Superior temporal gyrus (tissue), 1 donor: ENCODE data around the gene WDSUB1.

Source experiments
- DNase-seq: peaks from one replicate; pipeline ENCODE4 v3.0.0-alpha.2; 2016; ENCODE audit errors: extremely low spot score

The WDSUB1 gene

DNA sequence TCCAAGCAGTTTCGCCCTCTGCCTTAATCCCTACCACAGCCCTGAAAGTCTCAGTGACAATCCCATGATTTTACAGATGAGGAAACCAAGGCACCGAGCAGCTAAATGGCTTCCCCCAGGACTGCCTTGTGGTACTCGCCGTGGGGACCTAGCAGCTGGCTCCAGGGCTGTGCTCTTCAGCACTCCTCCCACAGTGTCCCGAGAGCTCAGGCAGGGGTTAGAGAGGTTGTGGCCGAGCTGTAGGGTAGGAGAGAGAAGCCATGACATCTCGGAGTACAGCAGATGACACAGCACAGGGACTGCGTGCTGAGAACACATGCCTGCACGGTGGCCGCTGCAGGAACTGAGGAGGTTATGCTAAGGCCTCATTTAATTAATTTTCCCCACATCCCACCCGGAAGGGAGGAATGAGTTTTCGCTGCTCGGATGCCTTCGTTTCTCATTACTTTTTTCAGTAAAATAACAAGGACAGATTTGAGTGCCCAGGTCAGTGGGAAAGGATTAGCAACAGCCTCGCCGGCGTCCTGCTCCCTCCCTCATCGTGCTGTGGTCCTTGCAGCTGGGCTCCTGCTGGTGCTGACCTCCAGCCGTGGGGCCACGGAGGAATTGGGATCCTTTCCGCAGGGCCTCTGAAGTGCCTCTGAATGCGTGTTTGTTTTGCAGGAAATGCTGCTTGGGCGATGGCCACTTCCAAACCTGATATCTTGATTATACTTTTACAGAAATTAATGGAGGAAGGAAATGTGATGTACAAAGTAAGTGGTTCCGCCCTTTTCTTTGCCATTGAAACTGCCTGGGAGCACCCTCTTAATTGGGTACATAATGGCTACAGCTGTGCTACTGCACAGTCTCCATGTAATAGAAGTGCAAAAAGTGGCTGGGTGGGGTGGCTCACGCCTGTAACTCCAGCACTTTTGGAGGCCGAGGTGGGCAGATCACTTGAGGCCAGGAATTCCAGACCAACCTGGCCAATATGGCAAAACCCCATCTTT is 61.2 kb downstream of the WDSUB1 start:
- DNase-seq, result no peak

DNA sequence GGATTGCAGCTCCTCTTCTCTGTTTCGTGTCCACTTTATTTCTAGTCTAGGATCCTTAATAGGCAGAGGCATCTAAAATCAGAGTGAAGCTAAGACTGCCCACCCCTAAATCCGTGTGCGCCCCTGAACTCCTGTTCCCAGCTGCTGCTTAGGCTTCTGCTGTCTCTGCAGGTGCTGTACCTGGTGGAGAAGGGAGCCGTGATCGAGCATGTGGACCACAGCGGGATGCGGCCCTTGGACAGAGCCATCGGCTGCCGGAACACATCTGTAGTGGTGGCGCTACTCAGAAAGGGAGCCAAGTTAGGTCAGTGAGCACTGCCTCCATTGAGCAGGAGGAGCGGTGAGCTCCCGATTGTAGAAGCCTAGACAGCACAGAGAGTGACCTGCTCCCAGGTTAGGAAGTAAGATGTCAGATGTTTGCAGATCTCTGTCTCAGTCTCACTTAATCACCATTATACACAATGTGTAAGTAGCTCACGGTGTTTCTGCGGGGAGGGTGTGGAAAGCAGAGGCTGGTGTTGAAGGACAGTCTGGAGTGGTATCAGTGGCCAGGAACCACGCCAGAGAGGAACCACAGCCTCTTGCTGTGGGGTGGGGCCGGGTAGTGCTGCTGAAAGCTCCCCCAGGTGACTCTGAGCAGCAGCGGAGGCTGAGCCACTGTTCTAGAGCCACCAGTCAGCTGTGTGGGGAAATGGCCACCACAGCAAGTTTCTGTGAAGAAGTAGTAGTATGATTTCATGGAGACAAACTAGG is 62.3 kb downstream of the WDSUB1 start:
- DNase-seq, result no peak

DNA sequence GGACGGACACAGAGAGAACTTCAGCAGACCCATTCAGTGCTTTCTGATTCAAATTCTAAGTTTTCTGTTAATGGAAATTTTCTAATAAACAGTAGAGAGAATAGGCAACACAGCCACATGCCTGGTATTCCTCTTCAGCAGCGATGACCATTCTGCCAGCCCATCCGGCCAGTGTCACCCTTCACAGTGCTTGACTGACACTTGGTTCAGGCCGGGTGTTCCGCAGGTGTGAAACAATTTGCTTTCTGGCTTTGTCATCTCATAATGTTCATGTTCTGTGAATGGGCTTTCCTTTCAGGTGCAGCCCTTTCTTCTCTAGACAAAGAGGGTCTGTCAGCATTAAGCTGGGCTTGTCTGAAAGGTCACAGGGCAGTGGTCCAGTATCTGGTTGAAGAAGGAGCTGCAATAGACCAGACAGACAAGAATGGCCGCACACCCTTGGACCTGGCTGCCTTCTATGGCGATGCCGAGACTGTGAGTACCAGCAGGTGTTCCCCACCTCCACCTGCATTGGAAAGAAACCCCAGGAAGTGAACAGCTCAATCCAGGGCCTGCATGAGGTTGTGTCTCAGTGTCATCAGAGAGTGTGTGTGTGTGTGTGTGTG is 67.0 kb downstream of the WDSUB1 start:
- DNase-seq, result no peak

DNA sequence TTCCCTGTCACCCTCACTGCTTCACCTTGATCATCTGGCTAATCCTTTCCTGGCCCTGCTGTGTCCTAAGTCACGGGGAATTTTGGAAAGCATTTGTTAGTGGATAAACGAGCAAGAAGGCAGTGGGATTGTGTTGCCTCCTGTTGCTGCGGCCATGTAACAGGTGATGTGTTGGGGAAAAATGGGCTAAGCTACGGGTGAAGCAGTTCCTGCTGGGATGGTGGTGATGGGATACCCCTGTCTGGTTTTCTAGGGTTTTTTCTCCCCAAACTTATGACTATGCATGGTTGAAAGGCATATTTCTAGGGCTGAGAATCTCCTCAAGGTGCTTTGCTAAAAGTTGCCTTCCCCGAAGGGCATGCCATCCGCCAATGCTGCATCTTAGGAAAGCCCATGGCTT is 68.1 kb downstream of the WDSUB1 start:
- no peak for DNase-seq

DNA sequence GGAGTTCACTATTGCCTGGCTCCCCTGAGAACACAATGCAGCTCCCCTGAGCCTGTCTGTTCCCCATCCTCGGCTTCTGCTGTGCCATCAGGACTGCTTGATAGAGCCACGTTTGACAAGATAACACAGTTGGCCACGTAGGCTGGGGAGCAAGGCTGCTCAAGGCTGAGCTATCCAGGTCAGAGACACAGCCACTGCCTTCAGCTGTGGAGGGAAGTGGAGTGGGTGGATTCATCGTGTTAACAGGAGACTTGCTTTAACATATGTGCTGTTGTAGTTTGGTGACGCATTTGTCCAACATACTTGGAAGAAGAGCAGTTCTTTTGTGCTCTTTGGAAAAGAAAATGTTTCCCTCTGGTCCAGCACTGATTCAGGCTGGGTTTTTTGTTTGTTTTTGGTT is 68.8 kb downstream of the WDSUB1 start:
- DNase-seq, result peak; percentile 61

DNA sequence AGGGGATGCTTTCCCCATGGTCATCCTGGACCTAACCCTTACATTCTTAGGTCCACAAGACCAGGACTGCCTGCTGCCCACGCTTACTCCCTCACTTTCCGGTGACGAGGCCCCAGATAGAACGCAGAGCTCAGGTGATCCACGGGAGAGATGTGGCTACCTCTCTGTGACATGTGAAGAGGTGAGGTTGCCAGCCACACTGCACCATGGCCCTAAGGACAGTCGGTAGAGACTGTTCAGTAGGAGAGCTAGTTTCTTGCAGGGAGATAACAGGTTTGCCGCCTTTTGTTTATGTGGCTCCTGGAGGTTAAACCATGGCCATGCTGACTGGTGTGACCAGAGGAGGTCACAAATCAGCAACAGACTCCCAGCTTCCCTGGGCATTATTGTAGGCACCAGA is 71.4 kb downstream of the WDSUB1 start:
- DNase-seq, result no peak

DNA sequence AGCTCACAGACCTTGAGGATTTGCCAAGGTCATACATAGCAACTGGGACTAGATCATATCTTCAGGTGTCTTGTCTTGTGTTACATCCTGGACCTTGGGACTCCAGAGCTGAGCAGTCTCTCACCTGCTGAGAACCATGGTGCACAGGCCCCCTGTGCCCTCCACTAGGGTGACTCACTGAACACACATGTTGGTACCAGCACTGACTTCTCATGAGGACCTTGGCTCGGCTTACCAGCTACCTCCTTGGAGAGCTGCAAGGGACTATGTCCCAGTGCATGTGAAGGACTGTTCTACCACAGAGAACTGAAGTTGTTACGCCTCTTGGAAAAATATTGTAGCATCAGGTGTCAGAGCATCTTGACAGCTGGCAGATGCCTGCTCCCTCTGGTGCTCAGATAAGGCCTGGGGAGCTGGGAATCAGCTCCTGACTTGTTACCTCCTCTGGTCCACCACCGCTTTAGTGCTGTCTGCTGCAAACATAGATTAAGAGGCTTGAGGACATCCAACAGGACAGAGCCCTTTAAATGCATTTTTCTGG is 72.1 kb downstream of the WDSUB1 start:
- no peak for DNase-seq

DNA sequence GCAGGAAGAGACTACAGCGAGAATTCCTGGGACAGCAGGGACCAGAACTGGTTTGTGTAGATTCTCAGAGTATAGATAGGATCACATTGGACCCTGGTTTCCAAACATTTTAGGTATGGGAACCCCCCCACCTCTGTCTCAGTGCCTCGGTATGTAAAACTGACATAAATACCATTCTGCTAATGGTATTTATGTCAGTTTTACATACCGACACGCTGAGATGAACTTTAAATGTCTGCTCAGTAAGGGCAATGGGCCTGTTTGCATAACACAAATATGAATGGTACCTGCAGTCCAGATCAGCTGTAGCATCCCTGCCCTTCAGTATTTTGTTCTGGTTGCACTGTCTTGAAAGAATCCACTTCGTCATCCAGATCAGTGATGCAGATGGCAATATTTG is 73.2 kb downstream of the WDSUB1 start:
- DNase-seq, result no peak

DNA sequence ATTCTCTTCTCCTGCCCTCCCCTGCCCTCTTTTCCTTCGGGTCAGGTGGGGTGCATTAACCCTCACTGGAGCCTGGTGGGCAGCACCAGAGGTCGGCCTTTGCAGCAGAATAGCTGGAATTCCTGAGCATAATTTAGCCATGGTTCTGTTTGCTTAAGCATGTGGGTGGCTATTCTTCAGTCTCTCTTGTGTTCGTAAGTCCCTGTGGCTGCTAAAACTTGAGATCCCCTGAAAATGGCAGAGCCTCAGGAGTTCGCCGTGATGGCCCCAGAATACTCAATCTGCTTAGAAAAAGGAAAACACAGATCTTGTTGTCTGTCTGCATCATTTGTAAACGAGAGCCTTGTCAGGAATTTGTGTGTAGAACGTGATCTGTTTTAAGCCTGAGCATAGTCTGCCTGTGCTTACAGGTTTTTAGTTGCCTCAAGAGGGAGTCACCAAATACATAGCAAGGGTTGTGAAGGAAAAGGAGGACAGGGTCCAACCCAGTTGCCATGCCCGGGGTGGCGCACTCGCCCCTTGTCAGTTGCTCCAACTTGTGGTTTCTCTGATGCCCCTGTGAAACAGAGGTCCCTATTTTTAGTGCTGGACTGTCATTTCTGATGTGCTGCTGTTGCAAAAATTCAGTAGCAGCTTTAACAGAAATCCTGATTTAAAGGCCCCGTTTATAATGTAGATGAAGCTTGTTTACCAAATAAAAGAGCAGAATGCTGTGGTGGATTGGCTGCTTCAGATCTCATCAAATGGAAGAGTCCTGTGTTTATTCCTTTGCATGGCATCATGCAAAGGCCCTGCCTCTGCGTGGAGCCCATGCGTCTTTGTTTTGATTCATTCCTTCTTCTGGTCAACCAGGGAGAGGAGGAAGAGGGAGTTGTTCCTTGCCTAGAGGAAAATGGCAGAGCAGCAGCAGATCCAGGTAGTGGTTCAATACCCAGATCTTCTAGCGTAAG is 74.8 kb downstream of the WDSUB1 start:
- DNase-seq, result peak; percentile 51

DNA sequence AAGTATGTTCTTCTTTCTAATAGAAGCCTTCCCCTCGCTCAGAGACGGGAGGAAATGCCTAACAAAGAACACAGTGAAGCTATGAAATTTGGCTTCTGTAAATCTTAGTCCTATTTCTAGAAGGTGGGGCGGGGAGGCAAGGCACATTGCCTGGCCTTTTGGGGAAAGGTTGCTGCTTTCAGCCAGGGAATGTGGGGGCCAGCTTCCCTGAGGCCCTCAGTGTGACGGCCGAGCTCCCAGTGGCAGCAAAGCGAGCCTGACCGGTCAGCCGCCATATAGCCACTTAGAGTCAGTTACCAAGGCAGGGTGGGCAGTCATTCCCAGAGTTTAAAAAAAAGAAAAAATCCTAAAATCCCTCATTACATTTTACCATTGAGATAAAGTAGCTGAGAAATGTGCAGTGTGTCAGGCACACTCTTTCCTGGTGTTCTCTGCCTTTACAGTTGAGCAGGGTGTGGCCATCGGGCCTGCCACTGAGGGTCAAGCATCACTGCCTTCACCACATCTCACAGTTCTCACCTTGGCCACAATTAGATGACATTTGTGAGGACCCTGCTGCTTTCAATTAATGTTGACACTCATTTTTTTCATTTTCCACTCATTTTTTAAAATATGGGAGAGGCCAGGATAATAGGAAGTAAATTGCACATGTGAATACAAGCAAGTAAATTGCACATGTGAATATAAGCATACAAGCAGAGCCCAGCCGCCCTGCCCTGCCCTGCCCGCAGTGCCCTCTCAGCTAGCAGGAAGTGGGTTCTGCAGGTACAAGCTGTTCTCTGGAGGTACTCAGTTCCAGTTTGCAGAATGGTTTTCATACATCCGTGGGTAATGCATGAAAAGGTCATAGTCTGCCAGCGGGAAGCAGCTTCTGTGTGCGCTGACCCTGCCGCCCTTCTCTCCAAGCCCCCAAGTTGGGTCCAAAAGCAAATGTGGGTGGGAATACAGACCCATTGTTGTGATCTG is 76.9 kb downstream of the WDSUB1 start:
- DNase-seq, result no peak

DNA sequence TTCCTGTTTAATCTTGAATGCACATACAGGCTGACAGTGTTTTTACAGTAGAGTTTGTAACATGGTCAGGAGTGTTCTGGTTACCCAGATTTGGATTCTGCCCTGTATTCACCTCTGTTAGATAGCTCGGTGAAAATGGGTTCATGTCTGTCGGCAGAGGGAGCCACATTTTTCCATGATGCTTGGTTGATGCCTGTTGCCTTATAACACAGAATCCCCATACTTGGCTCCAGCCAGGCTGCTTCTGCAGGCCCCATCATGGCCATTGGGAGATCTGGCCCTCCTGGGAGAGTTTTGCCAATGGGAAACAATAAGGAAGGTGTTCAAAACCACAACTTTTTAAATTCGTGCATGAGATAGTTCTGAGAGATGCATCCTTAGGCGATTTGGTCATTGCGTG is 78.1 kb downstream of the WDSUB1 start:
- no peak for DNase-seq

DNA sequence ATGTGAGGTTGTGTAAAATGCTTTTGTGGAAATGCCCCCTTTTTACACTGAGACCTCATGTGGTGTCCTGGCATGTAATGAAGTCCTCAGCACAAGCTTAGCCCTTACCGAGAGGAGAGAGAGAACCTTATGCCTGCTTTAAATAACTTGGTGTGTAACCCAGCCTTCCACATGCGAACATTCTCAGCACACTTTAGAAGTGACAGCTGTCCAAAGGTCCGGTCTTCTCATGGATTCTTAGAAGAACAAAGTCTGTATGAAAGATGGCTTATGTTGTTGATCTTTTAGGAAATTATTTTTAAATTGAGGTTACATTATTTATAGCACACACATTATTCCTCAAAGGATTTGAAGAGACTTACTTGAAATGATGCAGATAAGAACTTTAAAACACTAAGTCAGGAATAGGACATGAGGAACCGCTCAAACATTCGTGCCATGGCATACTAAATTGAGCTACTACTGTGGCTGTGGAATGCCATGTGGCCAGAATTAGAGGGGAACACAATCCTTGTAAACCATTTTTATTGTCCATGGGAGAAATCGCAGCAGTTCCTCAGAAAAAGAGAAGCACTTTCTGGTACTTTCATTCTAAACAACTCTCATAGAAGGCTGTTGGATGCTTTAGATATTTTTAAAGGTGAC is 79.6 kb downstream of the WDSUB1 start:
- no peak for DNase-seq

DNA sequence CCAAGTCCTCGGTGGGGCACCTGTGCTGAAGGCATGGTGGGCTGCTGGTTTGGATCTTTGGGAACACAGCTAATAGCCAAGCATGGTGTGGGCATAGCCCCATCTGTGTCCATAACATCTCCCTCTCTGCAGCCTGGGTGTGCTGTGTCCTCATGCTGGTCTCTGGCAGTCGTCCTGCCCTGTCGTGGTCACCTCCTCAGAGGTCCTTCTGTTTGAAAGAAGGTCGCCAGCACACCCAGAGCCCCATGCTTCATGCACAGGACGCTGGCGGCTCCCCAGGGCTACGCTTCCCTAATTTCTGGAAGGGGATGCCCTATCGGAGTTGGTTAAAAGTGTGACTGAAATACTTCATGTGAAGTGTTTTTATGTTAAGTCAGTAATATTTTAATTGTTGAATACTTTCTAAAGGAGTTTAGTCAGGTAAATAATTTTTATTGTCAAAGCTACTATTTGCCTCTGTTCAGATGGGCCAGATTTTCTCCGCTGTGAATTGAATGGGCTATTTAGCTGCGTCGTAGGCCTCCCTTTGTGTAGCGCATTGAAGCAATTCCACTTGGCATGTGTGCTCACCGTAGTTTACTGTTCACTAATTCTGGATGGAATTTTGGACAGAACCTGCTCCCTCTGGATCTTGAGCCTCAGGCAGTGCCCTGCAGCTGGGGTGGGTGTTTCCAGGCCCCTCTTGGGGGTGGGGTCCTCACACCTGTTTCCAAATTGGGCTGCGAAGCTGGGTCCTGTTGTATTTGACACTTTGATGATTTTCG is 81.9 kb downstream of the WDSUB1 start:
- DNase-seq, result no peak

DNA sequence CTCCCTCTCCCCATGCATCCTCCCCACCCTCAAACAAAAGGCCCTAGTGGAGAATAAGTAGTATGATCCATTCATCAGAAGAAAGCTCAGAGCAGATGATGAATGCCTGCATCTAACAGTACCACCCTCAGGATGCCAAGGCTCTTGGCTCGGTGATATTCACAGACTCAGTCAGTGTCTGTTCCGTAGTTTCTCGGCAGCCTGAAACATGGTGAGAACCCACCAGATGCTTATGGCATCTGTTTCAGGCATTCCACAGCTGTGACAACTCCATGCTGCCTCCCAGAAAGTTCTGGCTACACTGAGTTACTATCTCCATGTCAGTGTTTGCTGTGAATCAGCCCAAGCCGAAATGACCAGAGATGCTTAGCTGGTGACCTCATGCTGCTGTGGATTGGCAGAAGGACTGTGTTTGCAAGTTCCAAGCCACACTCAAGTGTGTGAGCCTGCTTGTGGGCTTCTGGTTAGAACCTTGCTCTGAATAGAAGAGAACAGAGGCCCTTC is 83.9 kb downstream of the WDSUB1 start:
- DNase-seq, result peak; percentile 73

DNA sequence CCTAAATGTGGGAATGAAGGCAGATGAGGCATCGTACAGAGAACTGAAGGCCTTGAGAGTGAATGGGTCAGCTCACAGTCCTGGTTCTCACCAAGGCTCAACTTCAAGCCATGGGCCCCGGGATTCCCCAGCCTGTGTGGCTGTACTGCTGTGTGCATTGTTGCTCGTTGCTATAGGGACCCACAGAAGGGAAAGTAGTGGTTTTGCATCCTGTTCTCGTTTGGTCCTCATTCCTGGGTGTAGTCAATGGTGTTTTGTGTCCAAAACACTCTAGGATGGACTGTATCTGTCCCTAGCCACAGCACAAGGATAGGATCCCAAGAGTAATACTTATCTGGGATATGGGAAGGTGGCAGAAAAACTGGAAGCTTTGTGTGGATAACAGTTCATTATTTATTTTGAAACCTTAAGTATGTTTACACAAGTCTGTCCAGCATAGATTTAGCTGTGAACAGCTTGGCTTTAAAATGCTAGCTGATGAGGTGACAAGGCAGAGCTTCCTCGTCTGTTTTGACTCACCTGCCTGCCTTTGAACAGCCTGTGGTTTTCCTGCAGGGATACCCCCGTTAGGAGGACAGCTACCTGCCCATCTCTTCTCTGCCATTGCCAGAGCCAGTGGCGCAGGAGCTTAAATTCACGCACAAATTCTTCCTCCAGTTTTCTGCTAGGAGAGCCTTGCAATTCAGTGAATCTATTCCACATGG is 85.0 kb downstream of the WDSUB1 start:
- no peak for DNase-seq

DNA sequence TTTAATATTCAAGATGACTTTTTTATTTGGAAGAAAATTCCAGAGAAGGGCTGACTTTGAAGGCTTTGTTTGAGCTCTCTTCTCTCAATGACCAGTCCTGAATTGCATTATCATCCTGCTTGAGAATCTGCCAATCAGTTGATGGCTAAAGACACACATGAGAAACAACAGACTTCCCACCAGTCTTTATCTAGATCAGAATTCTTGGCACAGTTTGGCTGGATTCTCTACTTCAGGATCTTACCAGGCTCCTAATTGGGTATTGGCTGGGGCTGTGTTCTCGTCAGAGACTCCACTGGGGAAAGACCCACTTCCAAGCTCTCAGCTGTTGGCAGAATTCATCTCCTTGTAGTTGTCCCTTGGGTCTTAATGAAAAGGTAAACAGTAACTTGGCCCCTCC is 86.0 kb downstream of the WDSUB1 start:
- DNase-seq, result no peak

DNA sequence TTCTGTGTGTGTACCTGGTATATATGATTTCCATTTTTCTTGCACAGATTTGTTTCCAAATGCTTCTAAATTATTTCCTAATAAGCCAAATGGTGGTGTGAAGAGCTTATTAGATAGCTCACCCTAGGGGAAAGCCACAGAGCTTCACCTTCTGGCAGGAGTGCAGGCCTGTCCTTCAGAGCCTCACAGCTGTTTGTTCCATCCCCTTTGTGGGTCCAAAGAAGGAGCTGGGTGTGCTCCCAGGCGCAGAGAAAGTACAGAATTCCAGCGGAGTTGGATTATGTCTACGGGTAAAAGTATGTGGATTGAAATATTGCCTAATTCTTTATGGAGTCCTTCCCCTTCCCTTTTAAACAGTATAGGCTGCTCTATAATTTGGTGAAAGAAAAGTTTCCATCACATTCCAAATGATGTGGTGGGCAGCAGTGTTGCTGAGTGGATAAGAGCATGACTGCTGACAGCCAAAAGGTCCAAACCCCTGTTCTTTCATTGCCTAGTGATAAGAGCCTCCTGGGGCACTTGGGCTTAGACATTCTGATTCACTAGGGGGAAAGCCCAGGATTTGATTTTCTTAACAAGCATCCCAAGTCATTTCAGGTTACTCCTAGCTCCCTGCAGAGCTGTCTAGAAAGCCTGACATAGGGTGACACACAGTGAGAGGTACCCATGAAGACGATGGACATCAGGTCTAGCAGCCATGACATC is 86.6 kb downstream of the WDSUB1 start:
- DNase-seq, result no peak
